ENCODE measurements around the gene COL5A1.

GRCh38 chr9:134612309-134612708 is 29.3 kb upstream of the COL5A1 start:
- TF ChIP-seq CTCF (IDR thresholded peaks at IDR 0.05) (no peak), POLR2A (IDR thresholded peaks at IDR 0.05) (no peak), EP300 (IDR thresholded peaks at IDR 0.05) (no peak)

Measured in upper lobe of left lung (tissue), 4 donors.